ENCODE data around the gene RBPMS2.

DNA sequence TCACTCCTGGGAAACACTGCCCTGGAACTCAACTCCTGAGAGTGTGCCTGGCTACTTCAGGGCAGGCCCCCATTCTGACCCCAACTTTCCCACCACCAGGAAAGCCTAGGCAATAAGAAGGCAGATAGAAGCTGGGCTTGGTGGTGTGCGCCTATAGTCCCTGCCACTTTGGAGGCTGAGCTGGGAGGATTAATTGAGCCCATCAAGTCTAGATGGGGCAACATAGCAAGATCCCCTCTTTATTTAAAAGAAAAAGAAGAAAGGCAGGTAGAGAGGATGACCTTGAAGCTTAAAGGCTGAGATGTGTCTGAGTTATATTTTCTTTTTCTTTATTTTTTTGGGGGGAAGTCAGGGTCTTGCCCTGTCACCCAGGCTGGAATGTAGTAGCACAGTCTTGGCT, 4.2 kb upstream of the RBPMS2 start:
- TF ChIP-seq POLR2A (IDR thresholded peaks at IDR 0.05; ENCODE audit: low read length) = no peak
- TF ChIP-seq GATA1 (IDR thresholded peaks at IDR 0.05; ENCODE audit: low read depth, low read length) = no peak

Measured in erythroblast (primary cell).